Activated CD4-positive, alpha-beta T cell treated with anti-CD3 and anti-CD28 coated beads, Interleukin-2, amount 10 ng/mL, durations not matched to agents 24 days and 14 days (primary cell): ENCODE data around the gene SLC43A3. TPM values are rescaled to one million over a fixed set of nuclear protein-coding genes. Genes with fewer than 3 reads are reported as not detected.

Experiments
- total RNA-seq: library from RNA; stranded (reverse); gene quantifications from 2 replicates; pipeline ENCODE4 v1.2.3, GENCODE V29; 2022

The SLC43A3 gene
- total RNA-seq, 1 donor from 2014 or later: 261 TPM

Other genes with a start within 250 kb of the SLC43A3 start
- gene LRRC55, start 245.2 kb downstream of the SLC43A3 start, total RNA-seq: not detected in 2 replicates
- gene APLNR, start 189.9 kb downstream of the SLC43A3 start, total RNA-seq: not detected in 2 replicates
- gene TNKS1BP1, start 102.2 kb downstream of the SLC43A3 start, total RNA-seq: 23.7 and 24.2 TPM in 2 replicates
- gene SSRP1, start 91.2 kb downstream of the SLC43A3 start, total RNA-seq: 253 and 256 TPM in 2 replicates
- not detected in 2 replicates for gene P2RX3, start 88.8 kb downstream of the SLC43A3 start, total RNA-seq
- not detected in 2 replicates for gene PRG3, start 46.0 kb downstream of the SLC43A3 start, total RNA-seq
- gene PRG2, start 36.5 kb downstream of the SLC43A3 start, total RNA-seq: 0.35 and 0.38 TPM in 2 replicates
- gene RTN4RL2, start 33.4 kb upstream of the SLC43A3 start, total RNA-seq: 0.23 and 0.26 TPM in 2 replicates
- 35.3 and 35.8 TPM in 2 replicates for gene SLC43A1, start 88.6 kb upstream of the SLC43A3 start, total RNA-seq
- 108 and 112 TPM in 2 replicates for gene TIMM10, start 103.6 kb upstream of the SLC43A3 start, total RNA-seq
- gene SMTNL1, start 110.5 kb upstream of the SLC43A3 start, total RNA-seq: not detected in 2 replicates
- gene UBE2L6, start 140.6 kb upstream of the SLC43A3 start, total RNA-seq: 151 and 157 TPM in 2 replicates
- 0.14 and 0.28 TPM in 2 replicates for gene SERPING1, start 170.6 kb upstream of the SLC43A3 start, total RNA-seq
- gene YPEL4, start 222.8 kb upstream of the SLC43A3 start, total RNA-seq: 0.40 and 0.47 TPM in 2 replicates
- 18.5 and 19.8 TPM in 2 replicates for gene CLP1, start 230.6 kb upstream of the SLC43A3 start, total RNA-seq
- 78.4 and 80.9 TPM in 2 replicates for gene ZDHHC5, start 241.0 kb upstream of the SLC43A3 start, total RNA-seq